HepG2 (cell line): ENCODE results near the gene ZBTB7A. TPM values are rescaled to one million over a fixed set of nuclear protein-coding genes. Genes with fewer than 3 reads are reported as not detected.

ENCODE experiments used
- AKAP8 ChIP-seq: sonication (generic); formaldehyde crosslinking; IDR thresholded peaks from 2 replicates; pipeline ENCODE4 v1.5.1; 2020; ENCODE audit warnings: mild to moderate bottlenecking, missing genetic modification reagents
- ATF1 ChIP-seq: IDR thresholded peaks from 2 replicates; pipeline ENCODE4 v1.6.1; 2016; ENCODE audit warnings: mild to moderate bottlenecking, control low read depth
- GATAD2A ChIP-seq: IDR thresholded peaks from 2 replicates; pipeline ENCODE4 v1.6.1; 2016
- HOXA9 ChIP-seq: sonication (generic); formaldehyde crosslinking; IDR thresholded peaks from 2 replicates; pipeline ENCODE4 v1.8.1; 2022; ENCODE audit warnings: missing genetic modification reagents, mild to moderate bottlenecking, moderate library complexity, borderline replicate concordance
- RCOR2 ChIP-seq: IDR thresholded peaks from 2 replicates; pipeline ENCODE4 v1.6.1; 2016; ENCODE audit warnings: missing biosample characterization, missing genetic modification reagents
- YY1 ChIP-seq: IDR thresholded peaks from 2 replicates; pipeline ENCODE4 v1.6.1; 2011; ENCODE audit warnings: low read length, low read depth, moderate library complexity, mild to moderate bottlenecking; ENCODE audit not compliant: insufficient read depth, insufficient replicate concordance
- ZNF232 ChIP-seq: sonication (generic); formaldehyde crosslinking; IDR thresholded peaks from 2 replicates; pipeline ENCODE4 v1.4.0; 2020; ENCODE audit warnings: missing genetic modification reagents, borderline replicate concordance
- ZNF562 ChIP-seq: sonication (generic); formaldehyde crosslinking; IDR thresholded peaks from 2 replicates; pipeline ENCODE4 v1.8.0; 2022; ENCODE audit warnings: missing genetic modification reagents, borderline replicate concordance
- ZNF724P ChIP-seq: sonication (generic); formaldehyde crosslinking; IDR thresholded peaks from 2 replicates; pipeline ENCODE4 v1.8.0; 2022; ENCODE audit warnings: missing genetic modification reagents, borderline replicate concordance
- ZNF749 ChIP-seq: sonication (generic); formaldehyde crosslinking; IDR thresholded peaks from 2 replicates; pipeline ENCODE4 v1.8.0; 2022; ENCODE audit warnings: mild to moderate bottlenecking, missing genetic modification reagents, moderate library complexity, borderline replicate concordance
- polyA plus RNA-seq, 8 experiments: library from polyadenylated mRNA; depleted of rRNA in 3 of 8; stranded (reverse) in 7 of 8; unstranded in 1 of 8; fragments of >200 nt; fragmentation: Illumina TruSeq in 4 of 8; extraction: Trizol in 4 of 8; gene quantifications; 2 replicates each; pipeline versions ENCODE4 v1.2.1 to v1.2.3, GENCODE V29; 2011 to 2016; ENCODE audit warnings: low read depth in 4 of 8, missing spikeins in 1 of 8, mixed read lengths in 1 of 8; ENCODE audit not compliant: insufficient read depth in 1 of 8
- total RNA-seq, 5 experiments: library from RNA; depleted of rRNA; stranded (reverse); fragments of >200 nt; fragmentation: Illumina TruSeq; extraction: Trizol; gene quantifications; 2 replicates each; pipeline ENCODE4 v1.2.3, GENCODE V29; 2016; ENCODE audit warnings: low read depth in 1 of 5
- TF ChIP-seq, protein P1 (sequence below): sonication (generic); formaldehyde crosslinking; IDR thresholded peaks from 2 replicates; pipeline ENCODE4 v1.5.0; 2020; ENCODE audit warnings: missing genetic modification reagents, mild to moderate bottlenecking, borderline replicate concordance
- TF ChIP-seq, protein P2 (sequence below): sonication (generic); formaldehyde crosslinking; IDR thresholded peaks from 2 replicates; pipeline ENCODE4 v1.8.1; 2022; ENCODE audit warnings: low read depth, mild to moderate bottlenecking, missing genetic modification reagents
- TF ChIP-seq, protein P3 (sequence below): sonication (generic); formaldehyde crosslinking; IDR thresholded peaks from 2 replicates; pipeline ENCODE4 v1.4.0; 2020; ENCODE audit warnings: missing genetic modification reagents
- TF ChIP-seq, protein P4 (sequence below): sonication (generic); formaldehyde crosslinking; IDR thresholded peaks from 2 replicates; pipeline ENCODE4 v1.5.1; 2020; ENCODE audit warnings: mild to moderate bottlenecking, missing genetic modification reagents, moderate library complexity
- TF ChIP-seq, protein P5 (sequence below): sonication (generic); formaldehyde crosslinking; IDR thresholded peaks from 2 replicates; pipeline ENCODE4 v1.5.1; 2020; ENCODE audit warnings: missing genetic modification reagents, mild to moderate bottlenecking, borderline replicate concordance

The ZBTB7A gene
- total and polyA plus RNA-seq, 2 of the 13 experiments (the other 11 are each of a cell fraction or from before 2014, with no cell fraction given), result 3.6 to 4.0 TPM

DNA sequence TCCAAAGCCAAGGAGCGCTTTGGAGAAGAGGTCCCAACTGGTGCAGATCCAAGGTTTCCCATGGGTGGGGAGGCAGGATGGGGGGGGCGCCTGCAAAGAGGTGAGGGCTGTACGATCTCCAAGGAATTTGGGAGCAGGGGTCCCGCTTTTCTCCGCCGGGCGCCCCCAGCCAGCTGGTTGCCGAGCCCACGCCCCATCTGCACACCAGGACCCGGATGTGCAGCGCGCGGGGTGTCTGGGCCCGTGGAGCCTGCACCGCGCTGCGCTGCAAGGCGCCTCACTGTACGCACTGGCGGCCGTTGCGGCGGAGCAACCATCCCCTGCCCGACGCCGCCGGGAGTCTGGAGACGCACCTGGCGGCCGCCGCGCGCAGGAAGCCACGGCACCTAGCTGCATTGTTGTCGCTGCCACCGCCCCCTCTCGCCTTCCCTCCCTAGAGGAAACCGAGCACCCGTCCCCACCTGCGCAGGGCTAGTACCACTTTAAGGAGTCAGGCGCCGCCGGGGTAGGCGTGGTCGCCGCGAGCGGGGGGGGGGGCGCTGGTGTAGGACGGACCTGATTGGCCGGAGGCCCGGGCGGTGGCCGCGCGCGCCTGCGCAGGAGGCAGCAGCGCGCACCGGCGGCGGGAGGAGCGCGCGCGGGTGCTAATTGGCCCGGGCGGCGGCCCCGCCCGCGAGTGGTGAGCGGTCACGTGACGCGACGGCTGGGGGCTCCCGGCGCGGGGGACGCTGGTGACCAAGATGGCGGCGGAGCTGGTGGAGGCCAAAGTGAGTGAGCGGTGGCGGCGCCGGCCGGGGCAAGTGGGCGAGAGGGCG lies 59.5 kb downstream of the ZBTB7A start, which contains the start of gene PIAS4 (continued):
- no peak for TF ChIP-seq GATAD2A (CRISPR knock-in tag)
- peak; percentile 97 for TF ChIP-seq YY1
- TF ChIP-seq ZNF724P (CRISPR knock-in tag), result no peak
- TF ChIP-seq, protein P1, sequence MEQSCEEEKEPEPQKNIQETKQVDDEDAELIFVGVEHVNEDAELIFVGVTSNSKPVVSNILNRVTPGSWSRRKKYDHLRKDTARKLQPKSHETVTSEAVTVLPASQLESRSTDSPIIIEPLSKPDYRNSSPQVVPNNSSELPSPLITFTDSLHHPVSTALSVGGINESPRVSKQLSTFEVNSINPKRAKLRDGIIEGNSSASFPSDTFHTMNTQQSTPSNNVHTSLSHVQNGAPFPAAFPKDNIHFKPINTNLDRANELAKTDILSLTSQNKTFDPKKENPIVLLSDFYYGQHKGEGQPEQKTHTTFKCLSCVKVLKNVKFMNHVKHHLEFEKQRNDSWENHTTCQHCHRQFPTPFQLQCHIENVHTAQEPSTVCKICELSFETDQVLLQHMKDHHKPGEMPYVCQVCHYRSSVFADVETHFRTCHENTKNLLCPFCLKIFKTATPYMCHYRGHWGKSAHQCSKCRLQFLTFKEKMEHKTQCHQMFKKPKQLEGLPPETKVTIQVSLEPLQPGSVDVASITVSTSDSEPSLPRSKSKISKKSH (CRISPR knock-in tag), result no peak
- no peak for TF ChIP-seq ZNF232 (CRISPR knock-in tag)
- TF ChIP-seq, protein P2, sequence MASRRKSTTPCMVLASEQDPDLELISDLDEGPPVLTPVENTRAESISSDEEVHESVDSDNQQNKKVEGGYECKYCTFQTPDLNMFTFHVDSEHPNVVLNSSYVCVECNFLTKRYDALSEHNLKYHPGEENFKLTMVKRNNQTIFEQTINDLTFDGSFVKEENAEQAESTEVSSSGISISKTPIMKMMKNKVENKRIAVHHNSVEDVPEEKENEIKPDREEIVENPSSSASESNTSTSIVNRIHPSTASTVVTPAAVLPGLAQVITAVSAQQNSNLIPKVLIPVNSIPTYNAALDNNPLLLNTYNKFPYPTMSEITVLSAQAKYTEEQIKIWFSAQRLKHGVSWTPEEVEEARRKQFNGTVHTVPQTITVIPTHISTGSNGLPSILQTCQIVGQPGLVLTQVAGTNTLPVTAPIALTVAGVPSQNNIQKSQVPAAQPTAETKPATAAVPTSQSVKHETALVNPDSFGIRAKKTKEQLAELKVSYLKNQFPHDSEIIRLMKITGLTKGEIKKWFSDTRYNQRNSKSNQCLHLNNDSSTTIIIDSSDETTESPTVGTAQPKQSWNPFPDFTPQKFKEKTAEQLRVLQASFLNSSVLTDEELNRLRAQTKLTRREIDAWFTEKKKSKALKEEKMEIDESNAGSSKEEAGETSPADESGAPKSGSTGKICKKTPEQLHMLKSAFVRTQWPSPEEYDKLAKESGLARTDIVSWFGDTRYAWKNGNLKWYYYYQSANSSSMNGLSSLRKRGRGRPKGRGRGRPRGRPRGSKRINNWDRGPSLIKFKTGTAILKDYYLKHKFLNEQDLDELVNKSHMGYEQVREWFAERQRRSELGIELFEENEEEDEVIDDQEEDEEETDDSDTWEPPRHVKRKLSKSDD, result no peak
- no peak for TF ChIP-seq ATF1 (CRISPR knock-in tag)
- no peak for TF ChIP-seq RCOR2 (CRISPR knock-in tag)
- TF ChIP-seq, protein P3, sequence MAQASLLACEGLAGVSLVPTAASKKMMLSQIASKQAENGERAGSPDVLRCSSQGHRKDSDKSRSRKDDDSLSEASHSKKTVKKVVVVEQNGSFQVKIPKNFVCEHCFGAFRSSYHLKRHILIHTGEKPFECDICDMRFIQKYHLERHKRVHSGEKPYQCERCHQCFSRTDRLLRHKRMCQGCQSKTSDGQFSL (CRISPR knock-in tag), result no peak; the same call in 1 of the 2 replicates
- TF ChIP-seq, protein P4, sequence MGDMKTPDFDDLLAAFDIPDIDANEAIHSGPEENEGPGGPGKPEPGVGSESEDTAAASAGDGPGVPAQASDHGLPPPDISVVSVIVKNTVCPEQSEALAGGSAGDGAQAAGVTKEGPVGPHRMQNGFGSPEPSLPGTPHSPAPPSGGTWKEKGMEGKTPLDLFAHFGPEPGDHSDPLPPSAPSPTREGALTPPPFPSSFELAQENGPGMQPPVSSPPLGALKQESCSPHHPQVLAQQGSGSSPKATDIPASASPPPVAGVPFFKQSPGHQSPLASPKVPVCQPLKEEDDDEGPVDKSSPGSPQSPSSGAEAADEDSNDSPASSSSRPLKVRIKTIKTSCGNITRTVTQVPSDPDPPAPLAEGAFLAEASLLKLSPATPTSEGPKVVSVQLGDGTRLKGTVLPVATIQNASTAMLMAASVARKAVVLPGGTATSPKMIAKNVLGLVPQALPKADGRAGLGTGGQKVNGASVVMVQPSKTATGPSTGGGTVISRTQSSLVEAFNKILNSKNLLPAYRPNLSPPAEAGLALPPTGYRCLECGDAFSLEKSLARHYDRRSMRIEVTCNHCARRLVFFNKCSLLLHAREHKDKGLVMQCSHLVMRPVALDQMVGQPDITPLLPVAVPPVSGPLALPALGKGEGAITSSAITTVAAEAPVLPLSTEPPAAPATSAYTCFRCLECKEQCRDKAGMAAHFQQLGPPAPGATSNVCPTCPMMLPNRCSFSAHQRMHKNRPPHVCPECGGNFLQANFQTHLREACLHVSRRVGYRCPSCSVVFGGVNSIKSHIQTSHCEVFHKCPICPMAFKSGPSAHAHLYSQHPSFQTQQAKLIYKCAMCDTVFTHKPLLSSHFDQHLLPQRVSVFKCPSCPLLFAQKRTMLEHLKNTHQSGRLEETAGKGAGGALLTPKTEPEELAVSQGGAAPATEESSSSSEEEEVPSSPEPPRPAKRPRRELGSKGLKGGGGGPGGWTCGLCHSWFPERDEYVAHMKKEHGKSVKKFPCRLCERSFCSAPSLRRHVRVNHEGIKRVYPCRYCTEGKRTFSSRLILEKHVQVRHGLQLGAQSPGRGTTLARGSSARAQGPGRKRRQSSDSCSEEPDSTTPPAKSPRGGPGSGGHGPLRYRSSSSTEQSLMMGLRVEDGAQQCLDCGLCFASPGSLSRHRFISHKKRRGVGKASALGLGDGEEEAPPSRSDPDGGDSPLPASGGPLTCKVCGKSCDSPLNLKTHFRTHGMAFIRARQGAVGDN (CRISPR knock-in tag), result peak; percentile 90
- TF ChIP-seq, protein P5, sequence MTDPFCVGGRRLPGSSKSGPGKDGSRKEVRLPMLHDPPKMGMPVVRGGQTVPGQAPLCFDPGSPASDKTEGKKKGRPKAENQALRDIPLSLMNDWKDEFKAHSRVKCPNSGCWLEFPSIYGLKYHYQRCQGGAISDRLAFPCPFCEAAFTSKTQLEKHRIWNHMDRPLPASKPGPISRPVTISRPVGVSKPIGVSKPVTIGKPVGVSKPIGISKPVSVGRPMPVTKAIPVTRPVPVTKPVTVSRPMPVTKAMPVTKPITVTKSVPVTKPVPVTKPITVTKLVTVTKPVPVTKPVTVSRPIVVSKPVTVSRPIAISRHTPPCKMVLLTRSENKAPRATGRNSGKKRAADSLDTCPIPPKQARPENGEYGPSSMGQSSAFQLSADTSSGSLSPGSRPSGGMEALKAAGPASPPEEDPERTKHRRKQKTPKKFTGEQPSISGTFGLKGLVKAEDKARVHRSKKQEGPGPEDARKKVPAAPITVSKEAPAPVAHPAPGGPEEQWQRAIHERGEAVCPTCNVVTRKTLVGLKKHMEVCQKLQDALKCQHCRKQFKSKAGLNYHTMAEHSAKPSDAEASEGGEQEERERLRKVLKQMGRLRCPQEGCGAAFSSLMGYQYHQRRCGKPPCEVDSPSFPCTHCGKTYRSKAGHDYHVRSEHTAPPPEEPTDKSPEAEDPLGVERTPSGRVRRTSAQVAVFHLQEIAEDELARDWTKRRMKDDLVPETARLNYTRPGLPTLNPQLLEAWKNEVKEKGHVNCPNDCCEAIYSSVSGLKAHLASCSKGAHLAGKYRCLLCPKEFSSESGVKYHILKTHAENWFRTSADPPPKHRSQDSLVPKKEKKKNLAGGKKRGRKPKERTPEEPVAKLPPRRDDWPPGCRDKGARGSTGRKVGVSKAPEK, result no peak
- TF ChIP-seq AKAP8 (CRISPR knock-in tag), result no peak
- TF ChIP-seq ZNF562, result no peak
- no peak; the same call in 1 of the 2 replicates for TF ChIP-seq HOXA9 (CRISPR knock-in tag)
- TF ChIP-seq ZNF749, result no peak
